Fibroblast of skin of left biceps (primary cell): ENCODE results near the gene MMP11.

Experiments used
- DNase-seq, 2 experiments: peaks; one replicate each; pipeline ENCODE4 v3.0.0-alpha.2; 2013; ENCODE audit warnings: low read depth in 2 of 2

MMP11 gene

GRCh38 chr22:23801886-23802377, 29.3 kb downstream of the MMP11 start:
- DNase-seq = no peak

GRCh38 chr22:23803001-23803819, 30.6 kb downstream of the MMP11 start:
- DNase-seq = no peak

GRCh38 chr22:23804781-23805291, 32.2 kb downstream of the MMP11 start:
- DNase-seq = no peak

- no peak for DNase-seq
These were observed 34.2 kb downstream of the MMP11 start for GRCh38 chr22:23806837-23807236.

GRCh38 chr22:23812378-23812777, 39.7 kb downstream of the MMP11 start:
- no peak for DNase-seq

GRCh38 chr22:23815541-23816155, 43.0 kb downstream of the MMP11 start:
- DNase-seq = no peak

- DNase-seq = no peak
These were observed 43.7 kb downstream of the MMP11 start for GRCh38 chr22:23816156-23816976.

- no peak for DNase-seq
These were observed 44.5 kb downstream of the MMP11 start for GRCh38 chr22:23817146-23817545.

- no peak for DNase-seq
These were observed 45.9 kb downstream of the MMP11 start for GRCh38 chr22:23818541-23818940.

GRCh38 chr22:23820748-23821211, 48.1 kb downstream of the MMP11 start:
- DNase-seq = no peak

- no peak for DNase-seq
These were observed 49.5 kb downstream of the MMP11 start for GRCh38 chr22:23822101-23822671.

GRCh38 chr22:23823331-23823791, 50.7 kb downstream of the MMP11 start:
- no peak for DNase-seq

- no peak for DNase-seq
These were observed 52.0 kb downstream of the MMP11 start for GRCh38 chr22:23824476-23825245.

- no peak for DNase-seq
These were observed 52.7 kb downstream of the MMP11 start for GRCh38 chr22:23825246-23825905.

GRCh38 chr22:23826510-23827350, 54.1 kb downstream of the MMP11 start:
- peak; percentile 62 to 64 for DNase-seq

GRCh38 chr22:23827351-23827995, 54.8 kb downstream of the MMP11 start:
- no peak for DNase-seq

- no peak for DNase-seq
These were observed 56.4 kb downstream of the MMP11 start for GRCh38 chr22:23828800-23829680.
